Mesenteric fat pad (tissue), 1 donor: Measurements from ENCODE around the gene LAMP1. TPM values are rescaled to one million over a fixed set of nuclear protein-coding genes. Genes with fewer than 3 reads are reported as not detected.
"Not testable (repeated sequence)": the region's sequence is repeated elsewhere in the genome, so short reads cannot be mapped to it uniquely, and the experiment has no call there.

ENCODE experiments used
- DNase-seq: peaks from one replicate; pipeline ENCODE4 v3.0.0-alpha.2; 2020; ENCODE audit warnings: low spot score
- total RNA-seq: library from RNA; stranded (reverse); fragmentation: NEBNext Ultra II Directional; extraction: Animal tissue kit (Norgen Biotek cat#: 25700); gene quantifications from one replicate; pipeline ENCODE4 v1.2.1, GENCODE V29; 2021
- donor health status: DM: yes; HTN: yes; CAD: no.

The LAMP1 gene
- total RNA-seq, 1 donor from 2014 or later = 240 TPM

DNA sequence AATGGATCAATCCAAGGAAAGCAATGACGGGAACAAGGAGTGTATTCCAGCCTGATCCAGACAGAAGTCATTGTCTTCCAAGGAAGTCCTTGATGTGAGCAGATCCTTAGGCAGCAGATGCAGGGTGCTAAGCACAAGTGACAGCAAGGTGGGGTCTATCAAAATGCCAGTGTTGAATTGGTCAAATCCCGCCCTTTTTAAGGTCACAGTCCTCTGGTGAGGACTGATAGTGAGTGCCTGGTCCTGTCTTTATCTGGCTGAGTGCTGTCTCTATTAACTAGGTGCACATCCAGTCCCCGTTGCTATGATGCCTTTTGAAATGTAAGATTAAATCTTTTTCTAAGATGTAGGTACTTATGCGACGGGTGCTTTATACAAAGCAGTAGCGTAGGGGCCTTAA lies 1.3 kb upstream of the LAMP1 start:
- DNase-seq = no peak

- DNase-seq = no peak
These were observed 467 bp downstream of the LAMP1 start for GRCh38 chr13:113297370-113298042.

GRCh38 chr13:113298043-113298945 lies 1.3 kb downstream of the LAMP1 start:
- no peak for DNase-seq

GRCh38 chr13:113299951-113300350 lies 2.9 kb downstream of the LAMP1 start:
- DNase-seq = no peak

- no peak for DNase-seq
These were observed 5.9 kb downstream of the LAMP1 start for GRCh38 chr13:113302986-113303385.

GRCh38 chr13:113304121-113304520 lies 7.1 kb downstream of the LAMP1 start:
- no peak for DNase-seq

GRCh38 chr13:113305208-113305607 lies 8.2 kb downstream of the LAMP1 start:
- DNase-seq = no peak

DNA sequence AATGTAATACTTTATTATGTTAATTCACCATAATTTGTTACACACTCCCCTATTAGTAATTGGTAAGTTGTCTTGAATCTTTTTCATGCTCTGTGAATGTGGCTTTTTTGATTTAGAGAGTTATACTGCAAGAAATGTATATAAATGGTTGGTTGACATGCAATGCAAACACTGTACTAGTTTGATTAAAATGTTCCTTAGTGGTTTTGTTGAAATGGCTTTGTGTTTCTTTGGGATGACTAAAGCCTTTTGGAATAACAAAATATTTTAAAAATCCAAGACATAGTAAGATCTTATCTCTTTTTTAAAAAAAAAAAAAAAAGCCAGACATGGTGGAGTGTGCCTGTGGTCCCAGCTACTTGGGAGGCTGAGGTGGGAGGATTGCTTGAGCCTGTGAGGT lies 10.5 kb downstream of the LAMP1 start:
- no peak for DNase-seq

DNA sequence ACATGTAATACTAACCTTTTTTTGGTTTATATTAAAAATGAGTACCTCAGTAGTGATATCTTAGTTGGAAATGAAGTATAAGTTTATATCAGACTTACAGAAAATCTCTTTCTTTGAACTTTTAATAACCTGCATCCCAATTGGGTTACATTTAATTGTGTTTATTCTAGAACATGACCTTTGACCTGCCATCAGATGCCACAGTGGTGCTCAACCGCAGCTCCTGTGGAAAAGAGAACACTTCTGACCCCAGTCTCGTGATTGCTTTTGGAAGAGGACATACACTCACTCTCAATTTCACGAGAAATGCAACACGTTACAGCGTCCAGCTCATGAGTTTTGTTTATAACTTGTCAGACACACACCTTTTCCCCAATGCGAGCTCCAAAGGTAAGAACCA lies 12.4 kb downstream of the LAMP1 start:
- no peak for DNase-seq

GRCh38 chr13:113314112-113314511 lies 17.1 kb downstream of the LAMP1 start:
- DNase-seq = not testable (repeated sequence)

- DNase-seq = not testable (repeated sequence)
These were observed 17.9 kb downstream of the LAMP1 start for GRCh38 chr13:113314895-113315470.

DNA sequence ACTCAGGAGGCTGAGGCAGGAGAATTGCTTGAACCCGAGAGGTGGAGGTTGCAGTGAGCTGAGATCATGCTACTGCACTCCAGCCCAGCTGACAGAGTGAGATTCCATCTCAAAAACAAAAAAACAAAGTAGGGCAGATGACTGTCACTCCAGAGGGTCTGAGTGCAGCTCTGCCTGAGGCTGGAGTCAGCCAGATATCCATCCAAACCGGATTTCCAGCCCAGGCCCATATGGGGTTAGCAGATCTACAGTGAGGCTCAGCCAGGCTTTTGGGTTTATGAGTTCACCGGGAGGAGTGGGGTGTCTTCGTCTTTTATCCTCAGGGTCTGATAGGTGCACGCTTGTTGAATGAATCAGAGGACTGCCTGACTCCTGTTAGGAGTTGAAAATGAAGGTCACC lies 19.0 kb downstream of the LAMP1 start:
- no peak for DNase-seq

GRCh38 chr13:113317031-113317430 lies 20.0 kb downstream of the LAMP1 start:
- no peak for DNase-seq

DNA sequence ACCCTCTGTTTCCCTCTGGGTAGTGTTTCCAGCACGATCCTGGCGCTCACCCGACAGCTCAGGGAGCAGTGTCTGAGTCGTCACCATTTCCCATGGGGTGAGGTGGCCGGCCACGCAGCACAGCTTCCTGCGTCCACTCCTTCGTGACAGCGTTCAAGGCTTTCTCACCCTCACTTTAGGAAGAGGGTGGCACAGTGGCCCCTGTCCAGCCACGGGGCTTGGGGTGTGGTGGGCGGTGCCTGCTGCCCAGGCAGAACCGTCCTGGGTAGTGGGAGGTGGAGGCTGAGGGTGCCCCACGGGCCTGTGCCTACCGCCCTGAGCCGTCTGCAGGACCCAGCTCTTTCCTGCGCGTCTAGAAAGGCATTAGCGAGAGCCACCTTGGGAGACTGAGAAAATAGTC lies 21.9 kb downstream of the LAMP1 start:
- no peak for DNase-seq

- no peak for DNase-seq
These were observed 22.3 kb downstream of the LAMP1 start for GRCh38 chr13:113319371-113319770.

DNA sequence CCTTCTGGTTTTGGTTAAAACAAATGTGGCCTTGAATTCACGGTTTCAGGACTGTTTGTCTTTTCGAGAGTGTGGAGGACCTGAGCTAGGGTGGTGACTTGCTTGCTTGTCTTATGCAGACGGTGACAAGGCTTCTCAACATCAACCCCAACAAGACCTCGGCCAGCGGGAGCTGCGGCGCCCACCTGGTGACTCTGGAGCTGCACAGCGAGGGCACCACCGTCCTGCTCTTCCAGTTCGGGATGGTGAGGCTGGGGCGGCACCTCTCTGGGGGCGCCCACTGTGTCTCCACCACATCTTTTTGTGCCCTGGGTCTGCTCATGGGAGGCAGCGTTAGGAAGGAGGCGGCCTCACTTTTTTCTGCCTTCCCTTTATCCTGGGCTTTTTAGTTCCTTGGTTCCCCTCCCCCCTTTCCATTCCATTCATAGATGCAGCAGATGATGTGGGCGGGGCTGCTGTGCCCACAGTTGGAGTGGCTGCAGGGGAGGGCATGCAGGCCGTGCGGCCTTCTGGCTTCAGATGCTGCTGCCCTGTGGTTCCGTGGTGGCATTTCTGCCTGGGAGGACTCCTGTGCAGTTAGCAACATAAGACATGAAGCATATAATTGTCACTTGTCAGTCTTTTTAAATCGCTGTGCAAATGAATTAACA lies 23.3 kb downstream of the LAMP1 start:
- DNase-seq = no peak

DNA sequence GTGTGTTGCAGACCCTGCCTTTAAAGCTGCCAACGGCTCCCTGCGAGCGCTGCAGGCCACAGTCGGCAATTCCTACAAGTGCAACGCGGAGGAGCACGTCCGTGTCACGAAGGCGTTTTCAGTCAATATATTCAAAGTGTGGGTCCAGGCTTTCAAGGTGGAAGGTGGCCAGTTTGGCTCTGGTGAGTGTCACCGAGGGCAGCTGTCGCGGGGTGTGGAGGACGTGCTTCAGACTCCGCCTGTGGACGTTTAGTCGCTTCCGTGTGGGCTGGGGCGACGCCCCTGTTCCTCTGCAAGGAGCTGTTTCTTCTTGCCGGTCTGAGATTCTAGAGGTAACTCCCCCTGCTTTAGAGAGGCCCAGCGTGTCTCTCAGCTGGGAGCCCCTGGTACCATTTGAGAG lies 24.5 kb downstream of the LAMP1 start:
- no peak for DNase-seq

DNA sequence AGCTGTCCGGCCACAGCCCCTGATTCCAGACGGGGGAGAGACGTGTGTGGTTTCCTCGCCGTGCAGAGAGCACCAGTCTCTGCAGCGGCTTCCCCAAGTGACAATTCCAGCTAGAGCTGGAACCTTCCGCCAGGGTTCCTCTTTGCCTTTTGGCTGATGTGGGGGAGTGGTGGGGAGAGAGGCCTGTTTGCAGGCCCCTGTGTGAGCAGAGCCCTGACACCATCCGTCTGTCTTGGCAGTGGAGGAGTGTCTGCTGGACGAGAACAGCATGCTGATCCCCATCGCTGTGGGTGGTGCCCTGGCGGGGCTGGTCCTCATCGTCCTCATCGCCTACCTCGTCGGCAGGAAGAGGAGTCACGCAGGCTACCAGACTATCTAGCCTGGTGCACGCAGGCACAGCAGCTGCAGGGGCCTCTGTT lies 25.0 kb downstream of the LAMP1 start:
- no peak for DNase-seq

- no peak for DNase-seq
These were observed 26.0 kb downstream of the LAMP1 start for GRCh38 chr13:113322890-113323651.

GRCh38 chr13:113323869-113324268 lies 26.8 kb downstream of the LAMP1 start:
- no peak for DNase-seq

GRCh38 chr13:113324398-113324797 lies 27.4 kb downstream of the LAMP1 start:
- no peak for DNase-seq
